WTC11 (cell line): ENCODE measurements around the gene CBFB. TPM values are rescaled to one million over a fixed set of nuclear protein-coding genes. Genes with fewer than 3 reads are reported as not detected.

Experiments
- ATAC-seq: fragments of 200-7000 bp; cut with Tn5 transposase; 2 replicates; pipeline ENCODE4 v1.10.0; 2021; ENCODE audit warnings: mild to moderate bottlenecking, moderate library complexity
- CTCF ChIA-PET: fragments of 300-600 bp; sonication (Branson Sonifier 250); formaldehyde crosslinking; loops from one replicate; lab custom pipeline; 2021; ENCODE audit warnings: antibody characterized with exemption; lab: Charles Lee
- POLR2A ChIA-PET: fragments of 350-600 bp; sonication (Branson Sonifier 250); formaldehyde crosslinking; loops from one replicate; lab custom pipeline; 2021; ENCODE audit warnings: antibody characterized with exemption; lab: Charles Lee
- DNase-seq: peaks from one replicate; pipeline ENCODE4 v3.0.0; 2021; ENCODE audit warnings: low spot score
- H3K27ac Mint-ChIP-seq: 2 replicates; pipeline ENCODE4 v1.8.0; 2021; ENCODE audit warnings: mixed read lengths
- H3K27me3 Mint-ChIP-seq: 2 replicates; pipeline ENCODE4 v1.8.0; 2021; ENCODE audit warnings: low read depth, mild to moderate bottlenecking, moderate library complexity, mixed read lengths
- H3K36me3 Mint-ChIP-seq: 2 replicates; pipeline ENCODE4 v1.8.0; 2021; ENCODE audit warnings: mixed read lengths
- H3K4me1 Mint-ChIP-seq: 2 replicates; pipeline ENCODE4 v1.8.0; 2022; ENCODE audit warnings: mixed read lengths
- H3K4me3 Mint-ChIP-seq: 2 replicates; pipeline ENCODE4 v1.8.0; 2021; ENCODE audit warnings: mild to moderate bottlenecking, moderate library complexity, mixed read lengths
- H3K9me3 Mint-ChIP-seq: 2 replicates; pipeline ENCODE4 v1.8.0; 2021; ENCODE audit warnings: mixed read lengths
- CREB1 ChIP-seq: sonication (generic); formaldehyde crosslinking; IDR thresholded peaks from 2 replicates; pipeline ENCODE4 v1.8.0; 2023; ENCODE audit warnings: mild to moderate bottlenecking, missing genetic modification reagents
- FOXK1 ChIP-seq: sonication (generic); formaldehyde crosslinking; IDR thresholded peaks from 2 replicates; pipeline ENCODE4 v1.8.0; 2022; ENCODE audit warnings: mild to moderate bottlenecking, moderate library complexity, missing genetic modification reagents
- GABPB1 ChIP-seq: sonication (generic); formaldehyde crosslinking; IDR thresholded peaks from 2 replicates; pipeline ENCODE4 v1.8.1; 2023; ENCODE audit warnings: mild to moderate bottlenecking, missing genetic modification reagents
- GRHL2 ChIP-seq: fragments of 250-450 bp; sonication (Bioruptor Pico); IDR thresholded peaks from 2 replicates; pipeline ENCODE4 v1.8.0; 2022; ENCODE audit warnings: mild to moderate bottlenecking, moderate library complexity; ENCODE audit not compliant: insufficient replicate concordance, severe bottlenecking
- GTF2I ChIP-seq: fragments of 250-450 bp; sonication (Bioruptor Pico); conservative IDR thresholded peaks from 2 replicates; pipeline ENCODE4 v1.4.0; 2021; ENCODE audit warnings: mild to moderate bottlenecking
- NFYB ChIP-seq: sonication (generic); formaldehyde crosslinking; conservative IDR thresholded peaks from 2 replicates; pipeline ENCODE4 v1.8.0; 2022; ENCODE audit warnings: low read depth, missing genetic modification reagents
- SOX15 ChIP-seq: fragments of 250-450 bp; sonication (Bioruptor Pico); IDR thresholded peaks from 2 replicates; pipeline ENCODE4 v1.9.0; 2021; ENCODE audit warnings: mild to moderate bottlenecking
- SP1 ChIP-seq: sonication (generic); formaldehyde crosslinking; conservative IDR thresholded peaks from 2 replicates; pipeline ENCODE4 v1.8.1; 2022; ENCODE audit warnings: missing genetic modification reagents
- TEAD1 ChIP-seq: sonication (generic); formaldehyde crosslinking; IDR thresholded peaks from 2 replicates; pipeline ENCODE4 v1.8.0; 2022; ENCODE audit warnings: mild to moderate bottlenecking, missing genetic modification reagents
- ZNF121 ChIP-seq: sonication (generic); formaldehyde crosslinking; IDR thresholded peaks from 2 replicates; pipeline ENCODE4 v1.8.0; 2023; ENCODE audit warnings: missing genetic modification reagents
- ZNF263 ChIP-seq: sonication (generic); formaldehyde crosslinking; IDR thresholded peaks from 2 replicates; pipeline ENCODE4 v1.8.1; 2022; ENCODE audit warnings: low read depth, mild to moderate bottlenecking, moderate library complexity, missing genetic modification reagents
- ZNF396 ChIP-seq: fragments of 250-450 bp; sonication (Bioruptor Pico); IDR thresholded peaks from 2 replicates; pipeline ENCODE4 v1.8.0; 2021; ENCODE audit warnings: mild to moderate bottlenecking, moderate library complexity, borderline replicate concordance
- total RNA-seq: library from RNA; stranded (reverse); gene quantifications from 3 replicates; pipeline ENCODE4 v1.2.3, GENCODE V29; 2021
- TF ChIP-seq, protein P1 (sequence below): sonication (generic); formaldehyde crosslinking; IDR thresholded peaks from 2 replicates; pipeline ENCODE4 v1.8.0; 2023; ENCODE audit warnings: missing genetic modification reagents, mild to moderate bottlenecking, borderline replicate concordance
- TF ChIP-seq, protein P2 (sequence below): sonication (generic); formaldehyde crosslinking; IDR thresholded peaks from 2 replicates; pipeline ENCODE4 v1.8.1; 2022; ENCODE audit warnings: mild to moderate bottlenecking, moderate library complexity, missing genetic modification reagents
- TF ChIP-seq, protein P3 (sequence below): sonication (generic); formaldehyde crosslinking; IDR thresholded peaks from 2 replicates; pipeline ENCODE4 v1.8.0; 2023; ENCODE audit warnings: missing genetic modification reagents
- TF ChIP-seq, protein P4 (sequence below): sonication (generic); formaldehyde crosslinking; IDR thresholded peaks from 2 replicates; pipeline ENCODE4 v1.8.0; 2022; ENCODE audit warnings: mild to moderate bottlenecking, missing genetic modification reagents
- TF ChIP-seq, protein P5 (sequence below): sonication (generic); formaldehyde crosslinking; IDR thresholded peaks from 2 replicates; pipeline ENCODE4 v1.8.0; 2022; ENCODE audit warnings: mild to moderate bottlenecking, missing genetic modification reagents
- TF ChIP-seq, protein P6 (sequence below): sonication (generic); formaldehyde crosslinking; IDR thresholded peaks from 2 replicates; pipeline ENCODE4 v1.8.0; 2022; ENCODE audit warnings: mild to moderate bottlenecking, missing genetic modification reagents
- TF ChIP-seq, protein P7 (sequence below): fragments of 250-450 bp; sonication (Bioruptor Pico); IDR thresholded peaks from 2 replicates; pipeline ENCODE4 v1.9.0; 2021; ENCODE audit warnings: moderate library complexity, mild to moderate bottlenecking, inconsistent platforms, borderline replicate concordance
- TF ChIP-seq, protein P8 (sequence below): fragments of 250-450 bp; sonication (Bioruptor Pico); IDR thresholded peaks from 2 replicates; pipeline ENCODE4 v1.8.0; 2021; ENCODE audit warnings: mild to moderate bottlenecking

CBFB gene
- total RNA-seq, 1 experiment from 2014 or later, result 36.9 TPM

DNA sequence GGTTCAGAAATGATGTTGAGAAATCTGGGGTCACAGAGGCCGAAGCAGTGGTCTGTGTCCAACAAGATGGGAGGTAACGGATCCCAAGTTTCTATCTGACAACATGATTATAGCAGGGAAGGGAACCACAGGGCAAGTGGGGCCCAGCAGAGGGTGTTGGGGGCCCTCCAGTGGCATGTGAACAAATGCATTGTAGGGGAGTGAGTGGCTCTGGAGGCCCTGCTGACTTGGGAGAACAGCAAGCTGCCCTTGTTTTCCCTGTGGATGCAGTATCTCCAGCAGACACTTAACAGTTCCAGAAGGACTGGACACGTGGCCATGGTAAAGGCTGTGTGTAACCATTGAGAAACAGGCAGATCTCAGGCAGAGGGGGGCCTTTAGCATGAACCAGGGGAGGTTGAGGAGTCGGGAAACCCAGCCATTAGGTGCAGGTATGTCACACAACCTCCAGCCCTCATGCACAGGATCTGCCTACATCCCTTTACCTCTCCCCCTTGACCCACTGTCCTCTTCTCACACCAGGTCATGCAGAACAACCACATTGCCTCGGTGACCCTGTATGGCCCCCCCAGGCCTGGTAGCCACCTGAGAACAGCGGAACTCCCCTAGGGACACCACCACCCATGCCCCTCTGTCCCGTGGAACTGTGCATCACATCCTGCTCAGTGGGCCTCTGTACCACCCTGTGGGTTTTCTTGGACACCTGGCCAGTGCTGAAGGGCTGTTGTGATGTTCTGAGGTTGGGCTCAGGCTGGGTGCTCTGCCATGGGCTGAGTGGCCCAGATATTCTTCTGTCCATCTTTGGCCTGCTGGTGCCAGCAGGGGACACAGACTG is 117.8 kb downstream of the CBFB start (continued):
- TF ChIP-seq, protein P1, sequence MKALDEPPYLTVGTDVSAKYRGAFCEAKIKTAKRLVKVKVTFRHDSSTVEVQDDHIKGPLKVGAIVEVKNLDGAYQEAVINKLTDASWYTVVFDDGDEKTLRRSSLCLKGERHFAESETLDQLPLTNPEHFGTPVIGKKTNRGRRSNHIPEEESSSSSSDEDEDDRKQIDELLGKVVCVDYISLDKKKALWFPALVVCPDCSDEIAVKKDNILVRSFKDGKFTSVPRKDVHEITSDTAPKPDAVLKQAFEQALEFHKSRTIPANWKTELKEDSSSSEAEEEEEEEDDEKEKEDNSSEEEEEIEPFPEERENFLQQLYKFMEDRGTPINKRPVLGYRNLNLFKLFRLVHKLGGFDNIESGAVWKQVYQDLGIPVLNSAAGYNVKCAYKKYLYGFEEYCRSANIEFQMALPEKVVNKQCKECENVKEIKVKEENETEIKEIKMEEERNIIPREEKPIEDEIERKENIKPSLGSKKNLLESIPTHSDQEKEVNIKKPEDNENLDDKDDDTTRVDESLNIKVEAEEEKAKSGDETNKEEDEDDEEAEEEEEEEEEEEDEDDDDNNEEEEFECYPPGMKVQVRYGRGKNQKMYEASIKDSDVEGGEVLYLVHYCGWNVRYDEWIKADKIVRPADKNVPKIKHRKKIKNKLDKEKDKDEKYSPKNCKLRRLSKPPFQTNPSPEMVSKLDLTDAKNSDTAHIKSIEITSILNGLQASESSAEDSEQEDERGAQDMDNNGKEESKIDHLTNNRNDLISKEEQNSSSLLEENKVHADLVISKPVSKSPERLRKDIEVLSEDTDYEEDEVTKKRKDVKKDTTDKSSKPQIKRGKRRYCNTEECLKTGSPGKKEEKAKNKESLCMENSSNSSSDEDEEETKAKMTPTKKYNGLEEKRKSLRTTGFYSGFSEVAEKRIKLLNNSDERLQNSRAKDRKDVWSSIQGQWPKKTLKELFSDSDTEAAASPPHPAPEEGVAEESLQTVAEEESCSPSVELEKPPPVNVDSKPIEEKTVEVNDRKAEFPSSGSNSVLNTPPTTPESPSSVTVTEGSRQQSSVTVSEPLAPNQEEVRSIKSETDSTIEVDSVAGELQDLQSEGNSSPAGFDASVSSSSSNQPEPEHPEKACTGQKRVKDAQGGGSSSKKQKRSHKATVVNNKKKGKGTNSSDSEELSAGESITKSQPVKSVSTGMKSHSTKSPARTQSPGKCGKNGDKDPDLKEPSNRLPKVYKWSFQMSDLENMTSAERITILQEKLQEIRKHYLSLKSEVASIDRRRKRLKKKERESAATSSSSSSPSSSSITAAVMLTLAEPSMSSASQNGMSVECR (CRISPR knock-in tag), result no peak
- TF ChIP-seq FOXK1, result no peak
- TF ChIP-seq, protein P2, sequence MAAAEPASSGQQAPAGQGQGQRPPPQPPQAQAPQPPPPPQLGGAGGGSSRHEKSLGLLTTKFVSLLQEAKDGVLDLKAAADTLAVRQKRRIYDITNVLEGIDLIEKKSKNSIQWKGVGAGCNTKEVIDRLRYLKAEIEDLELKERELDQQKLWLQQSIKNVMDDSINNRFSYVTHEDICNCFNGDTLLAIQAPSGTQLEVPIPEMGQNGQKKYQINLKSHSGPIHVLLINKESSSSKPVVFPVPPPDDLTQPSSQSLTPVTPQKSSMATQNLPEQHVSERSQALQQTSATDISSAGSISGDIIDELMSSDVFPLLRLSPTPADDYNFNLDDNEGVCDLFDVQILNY (CRISPR knock-in tag), result no peak
- TF ChIP-seq SOX15 (CRISPR knock-in tag), result no peak
- TF ChIP-seq, protein P3, sequence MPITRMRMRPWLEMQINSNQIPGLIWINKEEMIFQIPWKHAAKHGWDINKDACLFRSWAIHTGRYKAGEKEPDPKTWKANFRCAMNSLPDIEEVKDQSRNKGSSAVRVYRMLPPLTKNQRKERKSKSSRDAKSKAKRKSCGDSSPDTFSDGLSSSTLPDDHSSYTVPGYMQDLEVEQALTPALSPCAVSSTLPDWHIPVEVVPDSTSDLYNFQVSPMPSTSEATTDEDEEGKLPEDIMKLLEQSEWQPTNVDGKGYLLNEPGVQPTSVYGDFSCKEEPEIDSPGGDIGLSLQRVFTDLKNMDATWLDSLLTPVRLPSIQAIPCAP (CRISPR knock-in tag), result no peak
- TF ChIP-seq GRHL2 (CRISPR knock-in tag), result no peak
- TF ChIP-seq TEAD1, result no peak

DNA sequence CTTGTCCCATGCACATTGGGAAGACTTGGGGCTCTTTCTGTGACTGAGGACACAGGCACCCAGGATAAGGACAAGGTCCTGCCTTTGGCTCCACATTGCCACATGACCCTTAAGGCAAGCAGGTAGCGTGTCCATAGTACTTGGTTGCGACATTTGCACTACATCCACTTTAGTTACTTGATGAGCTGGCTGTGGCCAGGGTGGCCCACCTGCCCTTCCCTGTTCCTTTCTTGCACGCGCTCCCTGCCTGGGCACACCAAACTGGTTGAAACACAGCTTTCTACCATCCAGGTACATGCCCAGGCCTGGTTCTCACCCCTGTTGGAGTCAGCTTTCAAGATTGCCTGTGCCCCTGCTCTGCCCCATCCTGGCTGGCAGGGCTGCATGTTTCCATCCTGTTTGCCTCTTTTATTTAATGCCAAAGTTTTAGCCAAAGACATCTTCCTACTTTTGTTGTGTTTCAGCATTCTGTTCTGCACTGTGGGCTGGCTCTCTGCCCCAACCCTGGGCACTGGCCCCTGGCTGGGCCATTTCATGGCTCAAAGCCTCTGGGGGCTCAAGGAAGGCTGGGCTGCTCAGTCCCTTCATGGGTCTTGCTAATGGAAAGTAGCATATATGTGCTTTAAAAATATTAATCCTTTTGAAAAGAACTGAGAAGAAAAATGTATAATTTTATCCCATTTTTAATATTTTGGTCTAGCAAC is 118.6 kb downstream of the CBFB start:
- H3K9me3 Mint-ChIP-seq, result no peaks in the 10 kb centered on the region
- H3K36me3 Mint-ChIP-seq, result peaks cover 25% of the 10 kb centered on the region
- H3K27ac Mint-ChIP-seq, result no peak overlapping the region
- no peak for DNase-seq
- CTCF ChIA-PET, result interaction anchor here (0.9 to 1.0 kb wide), 2 partner anchors 130 to 187 kb away, joined by 3 to 4 read pairs; partner anchors contain the start of gene CES3
- peaks cover 25% of the 10 kb centered on the region for H3K27me3 Mint-ChIP-seq
- POLR2A ChIA-PET, result no interaction called here
- no peak overlapping the region for H3K4me3 Mint-ChIP-seq
- H3K4me1 Mint-ChIP-seq, result peaks cover 8% of the 10 kb centered on the region
- no peak for ATAC-seq
- TF ChIP-seq, protein P4, sequence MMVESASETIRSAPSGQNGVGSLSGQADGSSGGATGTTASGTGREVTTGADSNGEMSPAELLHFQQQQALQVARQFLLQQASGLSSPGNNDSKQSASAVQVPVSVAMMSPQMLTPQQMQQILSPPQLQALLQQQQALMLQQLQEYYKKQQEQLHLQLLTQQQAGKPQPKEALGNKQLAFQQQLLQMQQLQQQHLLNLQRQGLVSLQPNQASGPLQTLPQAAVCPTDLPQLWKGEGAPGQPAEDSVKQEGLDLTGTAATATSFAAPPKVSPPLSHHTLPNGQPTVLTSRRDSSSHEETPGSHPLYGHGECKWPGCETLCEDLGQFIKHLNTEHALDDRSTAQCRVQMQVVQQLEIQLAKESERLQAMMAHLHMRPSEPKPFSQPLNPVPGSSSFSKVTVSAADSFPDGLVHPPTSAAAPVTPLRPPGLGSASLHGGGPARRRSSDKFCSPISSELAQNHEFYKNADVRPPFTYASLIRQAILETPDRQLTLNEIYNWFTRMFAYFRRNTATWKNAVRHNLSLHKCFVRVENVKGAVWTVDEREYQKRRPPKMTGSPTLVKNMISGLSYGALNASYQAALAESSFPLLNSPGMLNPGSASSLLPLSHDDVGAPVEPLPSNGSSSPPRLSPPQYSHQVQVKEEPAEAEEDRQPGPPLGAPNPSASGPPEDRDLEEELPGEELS, result no peak
- TF ChIP-seq ZNF396 (CRISPR knock-in tag), result no peak
- TF ChIP-seq, protein P5, sequence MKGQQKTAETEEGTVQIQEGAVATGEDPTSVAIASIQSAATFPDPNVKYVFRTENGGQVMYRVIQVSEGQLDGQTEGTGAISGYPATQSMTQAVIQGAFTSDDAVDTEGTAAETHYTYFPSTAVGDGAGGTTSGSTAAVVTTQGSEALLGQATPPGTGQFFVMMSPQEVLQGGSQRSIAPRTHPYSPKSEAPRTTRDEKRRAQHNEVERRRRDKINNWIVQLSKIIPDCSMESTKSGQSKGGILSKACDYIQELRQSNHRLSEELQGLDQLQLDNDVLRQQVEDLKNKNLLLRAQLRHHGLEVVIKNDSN (CRISPR knock-in tag), result no peak
- TF ChIP-seq ZNF263, result no peak
- no peak for TF ChIP-seq SOX15 (CRISPR knock-in tag)
- no peak for TF ChIP-seq NFYB
- TF ChIP-seq, protein P6, sequence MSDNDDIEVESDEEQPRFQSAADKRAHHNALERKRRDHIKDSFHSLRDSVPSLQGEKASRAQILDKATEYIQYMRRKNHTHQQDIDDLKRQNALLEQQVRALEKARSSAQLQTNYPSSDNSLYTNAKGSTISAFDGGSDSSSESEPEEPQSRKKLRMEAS (CRISPR knock-in tag), result no peak
- TF ChIP-seq GTF2I, result no peak
- no peak for TF ChIP-seq SP1
- no peak for TF ChIP-seq ZNF121 (CRISPR knock-in tag)
- TF ChIP-seq, protein P7, sequence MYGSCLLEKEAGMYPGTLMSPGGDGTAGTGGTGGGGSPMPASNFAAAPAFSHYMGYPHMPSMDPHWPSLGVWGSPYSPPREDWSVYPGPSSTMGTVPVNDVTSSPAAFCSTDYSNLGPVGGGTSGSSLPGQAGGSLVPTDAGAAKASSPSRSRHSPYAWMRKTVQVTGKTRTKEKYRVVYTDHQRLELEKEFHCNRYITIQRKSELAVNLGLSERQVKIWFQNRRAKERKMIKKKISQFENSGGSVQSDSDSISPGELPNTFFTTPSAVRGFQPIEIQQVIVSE, result no peak
- no peak for TF ChIP-seq GABPB1 (CRISPR knock-in tag)
- no peak for TF ChIP-seq CREB1 (CRISPR knock-in tag)
- TF ChIP-seq, protein P8, sequence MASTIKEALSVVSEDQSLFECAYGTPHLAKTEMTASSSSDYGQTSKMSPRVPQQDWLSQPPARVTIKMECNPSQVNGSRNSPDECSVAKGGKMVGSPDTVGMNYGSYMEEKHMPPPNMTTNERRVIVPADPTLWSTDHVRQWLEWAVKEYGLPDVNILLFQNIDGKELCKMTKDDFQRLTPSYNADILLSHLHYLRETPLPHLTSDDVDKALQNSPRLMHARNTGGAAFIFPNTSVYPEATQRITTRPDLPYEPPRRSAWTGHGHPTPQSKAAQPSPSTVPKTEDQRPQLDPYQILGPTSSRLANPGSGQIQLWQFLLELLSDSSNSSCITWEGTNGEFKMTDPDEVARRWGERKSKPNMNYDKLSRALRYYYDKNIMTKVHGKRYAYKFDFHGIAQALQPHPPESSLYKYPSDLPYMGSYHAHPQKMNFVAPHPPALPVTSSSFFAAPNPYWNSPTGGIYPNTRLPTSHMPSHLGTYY (CRISPR knock-in tag), result no peak
